Inflammatory macrophage (primary cell): ENCODE measurements around the gene UNC80.

ENCODE experiments used
- DNase-seq, 2 donors: peaks; one replicate each; pipeline ENCODE4 v3.0.0-alpha.2; 2020 to 2022

UNC80 gene

GRCh38 chr2:210034087-210034683, 262.6 kb downstream of the UNC80 start:
- DNase-seq: no peak

DNA sequence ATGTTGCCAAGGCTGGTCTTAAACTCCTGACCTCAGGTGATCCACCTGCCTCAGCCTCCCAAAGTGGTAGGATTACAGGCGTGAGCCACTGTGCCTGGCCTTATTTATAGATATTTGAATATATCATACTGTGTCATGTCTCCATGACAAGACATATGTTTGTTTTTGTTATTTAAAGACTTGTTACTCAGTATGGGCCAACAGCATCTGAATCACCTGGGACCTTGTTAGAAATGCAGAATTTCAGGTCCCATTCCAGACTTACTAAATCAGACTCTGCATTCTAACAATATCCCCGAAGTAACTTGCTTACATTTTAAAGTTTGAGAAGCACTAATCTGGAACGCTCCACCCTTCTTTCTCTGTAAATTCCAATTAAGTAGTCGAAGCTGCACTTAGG, 264.0 kb downstream of the UNC80 start:
- DNase-seq: no peak

DNA sequence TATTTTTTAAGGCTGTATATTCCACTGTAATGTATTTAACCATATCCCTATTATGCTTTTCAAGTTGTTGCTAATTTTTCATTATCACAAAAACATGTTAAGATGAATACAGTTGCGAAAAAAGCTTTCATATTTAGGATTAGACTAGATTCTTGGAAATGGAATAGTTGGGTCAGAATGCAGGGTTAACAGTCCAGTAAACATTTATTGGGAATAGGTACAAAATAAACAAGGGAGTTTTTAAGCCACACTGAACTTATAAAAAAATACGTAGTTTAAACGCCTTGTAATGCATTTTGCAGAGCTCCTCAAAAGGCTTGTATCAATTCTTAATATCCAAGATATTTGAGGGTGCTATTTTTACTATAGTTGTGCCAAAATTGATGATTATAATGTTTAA, 266.4 kb downstream of the UNC80 start:
- no peak for DNase-seq

GRCh38 chr2:210046851-210047500, 275.3 kb downstream of the UNC80 start:
- DNase-seq: peak; percentile 5 to 49
